HG02973 (cell line): ENCODE measurements around the gene CNTN4.

ENCODE experiments used
- ATAC-seq: cut with Tn5 transposase; IDR thresholded peaks from one replicate; pipeline ENCODE4 v1.9.1; 2021; ENCODE audit warnings: moderate library complexity; ENCODE audit not compliant: unreplicated experiment

CNTN4 gene

GRCh38 chr3:2390926-2391532 is 292.4 kb downstream of the CNTN4 start:
- no peak for ATAC-seq

GRCh38 chr3:2391896-2392295 is 293.2 kb downstream of the CNTN4 start:
- no peak for ATAC-seq

- no peak for ATAC-seq
These were observed 294.3 kb downstream of the CNTN4 start for GRCh38 chr3:2392981-2393380.

- no peak for ATAC-seq
These were observed 316.4 kb downstream of the CNTN4 start for GRCh38 chr3:2415083-2415482.

- ATAC-seq, result no peak
These were observed 322.3 kb downstream of the CNTN4 start for GRCh38 chr3:2420919-2421318.

GRCh38 chr3:2423143-2423542 is 324.5 kb downstream of the CNTN4 start:
- ATAC-seq, result no peak

- no peak for ATAC-seq
These were observed 342.9 kb downstream of the CNTN4 start for GRCh38 chr3:2441558-2441957.

- ATAC-seq, result no peak
These were observed 347.5 kb downstream of the CNTN4 start for GRCh38 chr3:2446146-2446545.

- ATAC-seq, result no peak
These were observed 353.6 kb downstream of the CNTN4 start for GRCh38 chr3:2452249-2452648.

GRCh38 chr3:2454865-2455264 is 356.2 kb downstream of the CNTN4 start:
- ATAC-seq, result no peak

GRCh38 chr3:2456788-2457187 is 358.1 kb downstream of the CNTN4 start:
- no peak for ATAC-seq

- ATAC-seq, result no peak
These were observed 360.1 kb downstream of the CNTN4 start for GRCh38 chr3:2458816-2459215.

GRCh38 chr3:2465842-2466241 is 367.2 kb downstream of the CNTN4 start:
- no peak for ATAC-seq

GRCh38 chr3:2468816-2469215 is 370.1 kb downstream of the CNTN4 start:
- ATAC-seq, result no peak

GRCh38 chr3:2476996-2477395 is 378.3 kb downstream of the CNTN4 start:
- no peak for ATAC-seq

- ATAC-seq, result no peak
These were observed 379.0 kb downstream of the CNTN4 start for GRCh38 chr3:2477620-2478019.

- ATAC-seq, result no peak
These were observed 385.7 kb downstream of the CNTN4 start for GRCh38 chr3:2484162-2485026.

- no peak for ATAC-seq
These were observed 386.3 kb downstream of the CNTN4 start for GRCh38 chr3:2485027-2485375.

GRCh38 chr3:2495746-2496145 is 397.1 kb downstream of the CNTN4 start:
- no peak for ATAC-seq

GRCh38 chr3:2504912-2505311 is 406.2 kb downstream of the CNTN4 start:
- ATAC-seq, result no peak

- no peak for ATAC-seq
These were observed 408.1 kb downstream of the CNTN4 start for GRCh38 chr3:2506776-2507175.

- no peak for ATAC-seq
These were observed 412.0 kb downstream of the CNTN4 start for GRCh38 chr3:2510591-2511145.
